Astrocyte (in vitro differentiated cells and primary cell): Measurements from ENCODE around the gene HSPA12B. TPM values are rescaled to one million over a fixed set of nuclear protein-coding genes. Genes with fewer than 3 reads are reported as not detected.

Experiments used
- DNase-seq: peaks from one replicate; pipeline ENCODE4 v3.0.0-alpha.2; 2010; ENCODE audit warnings: low read depth
- FAIRE-seq: peaks from 2 replicates; lab custom pipeline; 2011; peaks lifted over from hg19 to GRCh38; lab: Jason Lieb, UNC
- H2AFZ ChIP-seq: 2 replicates; pipeline ENCODE4 v1.6.0; 2012; ENCODE audit warnings: low read depth, low read length, inconsistent platforms
- H3K27ac ChIP-seq: 2 replicates; pipeline ENCODE4 v1.5.1; 2011; ENCODE audit warnings: low read depth, low read length, inconsistent platforms
- H3K27me3 ChIP-seq: 2 replicates; pipeline ENCODE4 v1.6.0; 2011; ENCODE audit warnings: low read length, inconsistent platforms; ENCODE audit not compliant: insufficient read depth
- H3K36me3 ChIP-seq: 2 replicates; pipeline ENCODE4 v1.5.1; 2011; ENCODE audit warnings: low read length, inconsistent platforms; ENCODE audit not compliant: insufficient read depth
- H3K4me1 ChIP-seq: 2 replicates; pipeline ENCODE4 v1.5.1; 2011; ENCODE audit warnings: low read length, inconsistent platforms; ENCODE audit not compliant: insufficient read depth
- H3K4me2 ChIP-seq: 2 replicates; pipeline ENCODE4 v1.6.0; 2012; ENCODE audit warnings: low read length, inconsistent platforms
- H3K4me3 ChIP-seq: 2 replicates; pipeline ENCODE4 v1.5.1; 2011; ENCODE audit warnings: low read depth, mild to moderate bottlenecking, low read length, inconsistent platforms; ENCODE audit not compliant: insufficient read depth
- H3K79me2 ChIP-seq: 2 replicates; pipeline ENCODE4 v1.6.0; 2012; ENCODE audit warnings: mild to moderate bottlenecking, low read length, inconsistent platforms; ENCODE audit not compliant: insufficient read depth
- H3K9ac ChIP-seq: 2 replicates; pipeline ENCODE4 v1.6.0; 2012; ENCODE audit warnings: mild to moderate bottlenecking, low read length, inconsistent platforms
- H3K9me3 ChIP-seq: 2 replicates; pipeline ENCODE4 v1.5.1; 2012; ENCODE audit warnings: low read depth, mild to moderate bottlenecking, low read length, inconsistent platforms; ENCODE audit not compliant: insufficient read depth
- H4K20me1 ChIP-seq: 2 replicates; pipeline ENCODE4 v1.6.0; 2012; ENCODE audit warnings: low read length, inconsistent platforms; ENCODE audit not compliant: insufficient read depth
- H3K27ac Mint-ChIP-seq: one replicate; pipeline ENCODE4 v1.8.0; 2021; ENCODE audit warnings: mild to moderate bottlenecking, mixed read lengths; ENCODE audit not compliant: unreplicated experiment
- H3K27me3 Mint-ChIP-seq: one replicate; pipeline ENCODE4 v1.8.0; 2021; ENCODE audit warnings: low read depth, mixed read lengths; ENCODE audit not compliant: unreplicated experiment
- H3K36me3 Mint-ChIP-seq: one replicate; pipeline ENCODE4 v1.8.0; 2021; ENCODE audit warnings: low read depth, mixed read lengths; ENCODE audit not compliant: unreplicated experiment
- H3K4me1 Mint-ChIP-seq: one replicate; pipeline ENCODE4 v1.8.0; 2021; ENCODE audit warnings: low read depth, mixed read lengths; ENCODE audit not compliant: unreplicated experiment
- H3K4me3 Mint-ChIP-seq: one replicate; pipeline ENCODE4 v1.8.0; 2021; ENCODE audit warnings: mild to moderate bottlenecking, moderate library complexity, mixed read lengths; ENCODE audit not compliant: unreplicated experiment
- H3K9me3 Mint-ChIP-seq: one replicate; pipeline ENCODE4 v1.8.0; 2021; ENCODE audit warnings: mild to moderate bottlenecking, mixed read lengths; ENCODE audit not compliant: unreplicated experiment
- CTCF ChIP-seq: IDR thresholded peaks from 2 replicates; pipeline ENCODE4 v1.5.1; 2011; ENCODE audit warnings: low read depth, mild to moderate bottlenecking, inconsistent platforms, low read length, moderate library complexity; ENCODE audit not compliant: insufficient read depth
- EZH2 ChIP-seq: IDR thresholded peaks from 2 replicates; pipeline ENCODE4 v1.6.1; 2012; ENCODE audit warnings: mild to moderate bottlenecking, low read length, inconsistent platforms; ENCODE audit not compliant: insufficient read depth
- total RNA-seq: library from RNA; stranded (reverse); gene quantifications from 2 replicates; pipeline ENCODE4 v1.2.1, GENCODE V29; 2021

HSPA12B gene
- total RNA-seq, 1 donor from 2014 or later: not detected

DNA sequence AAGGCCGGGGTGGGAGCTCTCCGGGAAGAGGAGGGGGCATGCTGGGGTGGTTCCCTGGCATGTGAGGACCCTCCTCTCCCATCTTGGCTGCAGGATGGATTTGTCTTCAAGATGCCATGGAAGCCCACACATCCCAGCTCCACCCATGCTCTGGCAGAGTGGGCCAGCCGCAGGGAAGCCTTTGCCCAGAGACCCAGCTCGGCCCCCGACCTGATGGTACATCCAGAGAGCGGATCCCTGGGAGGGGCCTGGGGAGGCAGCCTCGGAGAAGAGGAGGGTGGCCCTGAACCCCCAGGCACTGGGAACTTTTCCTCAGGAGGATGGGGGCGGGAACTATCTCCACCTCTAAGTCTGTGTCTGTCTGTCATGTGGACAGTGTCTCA lies 68.4 kb downstream of the HSPA12B start:
- Mint-ChIP-seq H3K4me1 (peaks cover 16% of the 10 kb centered on the region), H3K27ac (no peak overlapping the region), H3K36me3 (peaks cover 23% of the 10 kb centered on the region), H3K4me3 (no peak overlapping the region), H3K9me3 (no peaks in the 10 kb centered on the region), H3K27me3 (no peaks in the 10 kb centered on the region)
- H4K20me1 ChIP-seq: peaks cover 6% of the 10 kb centered on the region
- peaks cover 39% of the 10 kb centered on the region for H3K4me1 ChIP-seq
- H3K27ac ChIP-seq: no peak overlapping the region
- no peaks in the 10 kb centered on the region for H3K27me3 ChIP-seq
- H3K4me2 ChIP-seq: no peak overlapping the region
- peaks cover 34% of the 10 kb centered on the region for H3K79me2 ChIP-seq
- DNase-seq: no peak
- no peak for FAIRE-seq
- no peak overlapping the region for H3K4me3 ChIP-seq
- H2AFZ ChIP-seq: no peak overlapping the region
- H3K36me3 ChIP-seq: peaks cover 17% of the 10 kb centered on the region
- H3K9ac ChIP-seq: no peak overlapping the region
- no peak for TF ChIP-seq CTCF
- TF ChIP-seq EZH2: no peak
- no peaks in the 10 kb centered on the region for H3K9me3 ChIP-seq

DNA sequence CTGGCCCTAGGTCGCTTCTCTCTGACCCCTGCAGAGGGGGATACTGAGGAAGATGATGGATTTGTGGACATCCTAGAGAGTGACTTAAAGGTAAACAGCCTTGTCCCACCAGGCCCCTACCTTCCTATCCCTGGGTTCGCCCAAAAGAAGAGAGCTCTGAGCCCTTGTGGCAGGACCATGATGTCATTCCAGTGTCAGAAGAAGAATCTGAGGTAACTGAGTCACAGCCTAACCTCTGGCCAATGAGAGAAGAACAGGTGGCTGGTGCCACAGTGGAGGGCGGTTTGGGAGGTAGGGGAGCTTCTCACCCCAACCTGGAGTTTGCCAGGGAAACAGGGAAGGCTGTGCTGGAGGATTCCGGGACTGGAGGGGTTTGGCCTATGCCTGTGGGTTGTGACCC lies 68.8 kb downstream of the HSPA12B start:
- H3K79me2 ChIP-seq: peaks cover 34% of the 10 kb centered on the region
- peaks cover 44% of the 10 kb centered on the region for H3K4me1 ChIP-seq
- no peak overlapping the region for H3K4me3 ChIP-seq
- TF ChIP-seq EZH2 (no peak), CTCF (no peak)
- H4K20me1 ChIP-seq: peaks cover 6% of the 10 kb centered on the region
- peaks cover 17% of the 10 kb centered on the region for H3K36me3 ChIP-seq
- H3K27me3 Mint-ChIP-seq: no peaks in the 10 kb centered on the region
- H3K27ac Mint-ChIP-seq: no peak overlapping the region
- H3K27me3 ChIP-seq: no peaks in the 10 kb centered on the region
- no peak overlapping the region for H3K27ac ChIP-seq
- no peaks in the 10 kb centered on the region for H3K9me3 Mint-ChIP-seq
- peaks cover 16% of the 10 kb centered on the region for H3K4me1 Mint-ChIP-seq
- no peak for DNase-seq
- no peak overlapping the region for H3K4me3 Mint-ChIP-seq
- no peak overlapping the region for H3K9ac ChIP-seq
- H2AFZ ChIP-seq: no peak overlapping the region
- H3K36me3 Mint-ChIP-seq: peaks cover 23% of the 10 kb centered on the region
- no peak for FAIRE-seq
- H3K9me3 ChIP-seq: no peaks in the 10 kb centered on the region
- H3K4me2 ChIP-seq: no peak overlapping the region

DNA sequence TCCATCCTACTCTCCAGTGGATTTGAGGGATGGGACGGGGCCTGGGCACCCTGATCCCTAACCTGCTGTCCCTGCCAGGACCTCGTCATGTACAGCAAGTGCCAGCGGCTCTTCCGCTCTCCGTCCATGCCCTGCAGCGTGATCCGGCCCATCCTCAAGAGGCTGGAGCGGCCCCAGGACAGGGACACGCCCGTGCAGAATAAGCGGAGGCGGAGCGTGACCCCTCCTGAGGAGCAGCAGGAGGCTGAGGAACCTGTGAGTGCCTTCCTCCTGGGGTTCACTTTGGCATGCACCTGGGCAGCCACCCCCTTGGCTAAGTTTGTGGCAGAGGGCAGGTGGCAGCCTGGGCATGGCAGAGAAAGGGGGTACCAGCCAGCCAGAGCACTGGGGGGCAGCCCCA lies 69.4 kb downstream of the HSPA12B start:
- peaks cover 29% of the 10 kb centered on the region for H3K79me2 ChIP-seq

More for the DNA sequence above, 69.4 kb downstream of the HSPA12B start:
- Histone ChIP-seq H3K4me3 (no peak overlapping the region), H3K4me1 (peaks cover 40% of the 10 kb centered on the region), H2AFZ (no peak overlapping the region), H3K9me3 (no peaks in the 10 kb centered on the region), H3K27me3 (no peaks in the 10 kb centered on the region), H4K20me1 (peaks cover 2% of the 10 kb centered on the region), H3K27ac (no peak overlapping the region), H3K36me3 (peaks cover 17% of the 10 kb centered on the region), H3K4me2 (no peak overlapping the region), H3K9ac (no peak overlapping the region)
- no peak overlapping the region for H3K27ac Mint-ChIP-seq
- H3K27me3 Mint-ChIP-seq: no peaks in the 10 kb centered on the region
- TF ChIP-seq CTCF: no peak
- no peak for TF ChIP-seq EZH2
- H3K9me3 Mint-ChIP-seq: no peaks in the 10 kb centered on the region
- no peak for DNase-seq
- H3K4me3 Mint-ChIP-seq: no peak overlapping the region
- peaks cover 23% of the 10 kb centered on the region for H3K36me3 Mint-ChIP-seq
- no peak for FAIRE-seq
- peaks cover 16% of the 10 kb centered on the region for H3K4me1 Mint-ChIP-seq

Other genes with a start within 250 kb of the HSPA12B start
- gene GFRA4, start 69.3 kb upstream of the HSPA12B start, total RNA-seq: not detected in 2 replicates
- gene ADAM33, start 50.7 kb upstream of the HSPA12B start, total RNA-seq: 2.3 and 3.0 TPM in 2 replicates
- gene SIGLEC1, start 20.1 kb upstream of the HSPA12B start, total RNA-seq: not detected in 2 replicates
- 35.7 and 43.2 TPM in 2 replicates for gene ADISSP, start 35.1 kb downstream of the HSPA12B start, total RNA-seq
- gene SPEF1, start 48.8 kb downstream of the HSPA12B start, total RNA-seq: 0.45 and 1.2 TPM in 2 replicates
- 37.0 and 39.1 TPM in 2 replicates for gene CENPB, start 54.1 kb downstream of the HSPA12B start, total RNA-seq
- gene CDC25B, start 63.6 kb downstream of the HSPA12B start, total RNA-seq: 8.5 and 8.8 TPM in 2 replicates
- gene AP5S1, start 87.9 kb downstream of the HSPA12B start, total RNA-seq: 12.6 TPM in 2 replicates
- 38.4 and 42.1 TPM in 2 replicates for gene MAVS, start 114.1 kb downstream of the HSPA12B start, total RNA-seq
- gene PANK2, start 156.7 kb downstream of the HSPA12B start, total RNA-seq: 51.5 and 59.3 TPM in 2 replicates